Measurements from ENCODE around the gene BMP2K. TPM values are rescaled to one million over a fixed set of nuclear protein-coding genes. Genes with fewer than 3 reads are reported as not detected.

The BMP2K gene
- total and polyA plus RNA-seq, 2 experiments from 2014 or later, result 8.2 to 32.5 TPM

GRCh38 chr4:78945651-78946179 lies 169.6 kb downstream of the BMP2K start:
- Histone ChIP-seq H3F3A (replicated peaks; ENCODE audit: low read depth) (no peaks in the 10 kb centered on the region), H2AFZ (no peak overlapping the region), H3K36me3 (ENCODE audit: insufficient read depth) (no peaks in the 10 kb centered on the region), H3K9me2 (ENCODE audit: insufficient read depth) (no peaks in the 10 kb centered on the region), H3K27ac (ENCODE audit: low read depth) (no peak overlapping the region), H3K27me3 (ENCODE audit: insufficient read depth) (peaks cover 4% of the 10 kb centered on the region), H3K4me1 (ENCODE audit: insufficient read depth) (no peaks in the 10 kb centered on the region; the same call in 1 of the 2 replicates), H3K4me2 (no peak overlapping the region), H3K4me3 (no peak overlapping the region), H3K79me2 (replicated peaks; ENCODE audit: insufficient read depth) (no peaks in the 10 kb centered on the region), H4K20me1 (replicated peaks; ENCODE audit: insufficient read depth) (no peaks in the 10 kb centered on the region)
- no peaks in the 10 kb centered on the region for H3K9me3 Mint-ChIP-seq
- H3K4me3 Mint-ChIP-seq, result no peak overlapping the region
- H3K27me3 Mint-ChIP-seq (ENCODE audit: insufficient read depth, low read depth, poor library complexity), result peaks cover 3% of the 10 kb centered on the region
- ATAC-seq (no peak), DNase-seq (ENCODE audit: low spot score) (no peak)
- no peak for TF ChIP-seq EZH2phosphoT487 (IDR thresholded peaks at IDR 0.05; ENCODE audit: unreplicated experiment)
- peaks cover 7% of the 10 kb centered on the region for H3K4me1 Mint-ChIP-seq
- no peak overlapping the region for H3K27ac Mint-ChIP-seq
- H3K36me3 Mint-ChIP-seq (ENCODE audit: low read depth), result no peaks in the 10 kb centered on the region

- Histone ChIP-seq H3K4me3 (no peak overlapping the region), H3K27me3 (ENCODE audit: insufficient read depth) (no peaks in the 10 kb centered on the region), H3K36me3 (ENCODE audit: insufficient read depth) (no peaks in the 10 kb centered on the region), H4K20me1 (replicated peaks; ENCODE audit: insufficient read depth) (no peaks in the 10 kb centered on the region), H2AFZ (no peak overlapping the region), H3K4me2 (no peak overlapping the region), H3K4me1 (ENCODE audit: insufficient read depth) (no peaks in the 10 kb centered on the region), H3K27ac (ENCODE audit: low read depth) (no peak overlapping the region), H3K9me2 (ENCODE audit: insufficient read depth) (no peaks in the 10 kb centered on the region), H3K79me2 (replicated peaks; ENCODE audit: insufficient read depth) (no peaks in the 10 kb centered on the region), H3F3A (replicated peaks; ENCODE audit: low read depth) (no peaks in the 10 kb centered on the region)
- no peaks in the 10 kb centered on the region for H3K4me1 Mint-ChIP-seq
- peaks cover 2% of the 10 kb centered on the region for H3K27me3 Mint-ChIP-seq (ENCODE audit: insufficient read depth, low read depth, poor library complexity)
- no peak overlapping the region for H3K4me3 Mint-ChIP-seq
- H3K27ac Mint-ChIP-seq, result no peak overlapping the region
- no peaks in the 10 kb centered on the region for H3K9me3 Mint-ChIP-seq
- DNase-seq (ENCODE audit: low spot score) (no peak), ATAC-seq (no peak)
- no peaks in the 10 kb centered on the region for H3K36me3 Mint-ChIP-seq (ENCODE audit: low read depth)
- TF ChIP-seq REST (IDR thresholded peaks at IDR 0.05; ENCODE audit: unreplicated experiment) (no peak), ZNF331 (CRISPR knock-in tag; IDR thresholded peaks at IDR 0.05; ENCODE audit: low read depth) (no peak), ZNF114 (CRISPR knock-in tag; IDR thresholded peaks at IDR 0.05) (no peak), POLR2AphosphoS5 (IDR thresholded peaks at IDR 0.05; ENCODE audit: low read depth) (no peak), STAT1 (IDR thresholded peaks at IDR 0.05; ENCODE audit: unreplicated experiment) (no peak), ETS1 (IDR thresholded peaks at IDR 0.05) (no peak), EZH2phosphoT487 (IDR thresholded peaks at IDR 0.05; ENCODE audit: unreplicated experiment) (no peak), NANOG (IDR thresholded peaks at IDR 0.05; ENCODE audit: borderline replicate concordance) (no peak), CTCF (conservative IDR thresholded peaks at IDR 0.05; ENCODE audit: low read depth in 2 of 2) (no peak), JUNB (IDR thresholded peaks at IDR 0.05; ENCODE audit: unreplicated experiment) (no peak), EZH2 (IDR thresholded peaks at IDR 0.05; ENCODE audit: low read depth, unreplicated experiment) (no peak)
These were observed 173.6 kb downstream of the BMP2K start for GRCh38 chr4:78949735-78950134.

Measured in GM23338 (cell line).